Mesothelial cell of epicardium (in vitro differentiated cells): ENCODE data around the gene SLC25A43. TPM values are rescaled to one million over a fixed set of nuclear protein-coding genes. Genes with fewer than 3 reads are reported as not detected.

Source experiments
- DNase-seq, 2 experiments: peaks; one replicate each; pipeline ENCODE4 v3.0.0; 2021; ENCODE audit warnings: low spot score in 2 of 2; ENCODE audit not compliant: unreplicated experiment in 2 of 2
- H3K27ac Mint-ChIP-seq: 2 replicates; pipeline ENCODE4 v1.8.0; 2021; ENCODE audit warnings: mixed read lengths
- H3K27me3 Mint-ChIP-seq: 2 replicates; pipeline ENCODE4 v1.8.0; 2021; ENCODE audit warnings: low read depth, mixed read lengths
- H3K36me3 Mint-ChIP-seq: 2 replicates; pipeline ENCODE4 v1.8.0; 2021; ENCODE audit warnings: mixed read lengths
- H3K4me1 Mint-ChIP-seq: 2 replicates; pipeline ENCODE4 v1.8.0; 2021; ENCODE audit warnings: mixed read lengths
- H3K4me3 Mint-ChIP-seq: 2 replicates; pipeline ENCODE4 v1.8.0; 2021; ENCODE audit warnings: mild to moderate bottlenecking, moderate library complexity, mixed read lengths
- H3K9me3 Mint-ChIP-seq: 2 replicates; pipeline ENCODE4 v1.8.0; 2021; ENCODE audit warnings: mixed read lengths
- total RNA-seq: library from RNA; stranded (reverse); gene quantifications from 3 replicates; pipeline ENCODE4 v1.2.1, GENCODE V29; 2021
- TF ChIP-seq, protein P1 (sequence below): fragments of 200-600 bp; sonication (generic); IDR thresholded peaks from one replicate; pipeline ENCODE4 v1.5.0; 2021; ENCODE audit warnings: antibody characterized with exemption; ENCODE audit not compliant: unreplicated experiment

Gene SLC25A43
- total RNA-seq, 1 donor from 2014 or later, result 6.7 TPM

DNA sequence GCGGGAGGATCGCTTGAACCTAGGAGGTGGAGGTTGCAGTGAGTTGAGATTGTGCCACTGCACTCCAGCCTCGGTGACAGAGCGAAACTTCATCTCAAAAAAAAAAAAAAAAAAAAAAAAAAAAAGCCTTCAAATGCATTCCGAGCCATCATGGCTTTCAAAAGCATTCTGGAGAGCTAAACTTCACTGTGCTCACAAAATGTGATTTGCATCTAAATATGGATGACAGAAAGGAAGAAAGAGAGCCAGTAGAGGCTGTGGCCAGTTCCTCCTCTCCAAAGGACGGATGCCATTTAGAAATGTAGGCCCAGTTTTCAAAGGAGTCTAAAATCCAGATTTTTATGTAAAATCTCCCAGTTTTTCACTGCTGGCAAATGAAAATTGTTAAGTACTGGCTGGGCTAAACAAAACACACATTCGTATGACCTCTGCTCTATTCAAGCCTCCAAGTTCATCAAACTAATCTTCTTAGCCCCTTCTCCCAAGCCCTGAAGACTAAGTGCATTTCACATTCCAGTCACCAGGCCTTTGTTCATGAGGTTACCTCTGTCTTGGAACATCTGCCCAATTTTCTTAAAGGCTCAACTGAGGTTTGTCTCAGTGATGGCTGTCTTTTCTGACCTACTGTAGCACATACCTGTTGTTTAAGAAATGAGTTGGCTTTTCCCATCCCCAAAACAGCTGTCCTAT lies 22.0 kb downstream of the SLC25A43 start:
- no peak overlapping the region for H3K27ac Mint-ChIP-seq
- TF ChIP-seq, protein P1, sequence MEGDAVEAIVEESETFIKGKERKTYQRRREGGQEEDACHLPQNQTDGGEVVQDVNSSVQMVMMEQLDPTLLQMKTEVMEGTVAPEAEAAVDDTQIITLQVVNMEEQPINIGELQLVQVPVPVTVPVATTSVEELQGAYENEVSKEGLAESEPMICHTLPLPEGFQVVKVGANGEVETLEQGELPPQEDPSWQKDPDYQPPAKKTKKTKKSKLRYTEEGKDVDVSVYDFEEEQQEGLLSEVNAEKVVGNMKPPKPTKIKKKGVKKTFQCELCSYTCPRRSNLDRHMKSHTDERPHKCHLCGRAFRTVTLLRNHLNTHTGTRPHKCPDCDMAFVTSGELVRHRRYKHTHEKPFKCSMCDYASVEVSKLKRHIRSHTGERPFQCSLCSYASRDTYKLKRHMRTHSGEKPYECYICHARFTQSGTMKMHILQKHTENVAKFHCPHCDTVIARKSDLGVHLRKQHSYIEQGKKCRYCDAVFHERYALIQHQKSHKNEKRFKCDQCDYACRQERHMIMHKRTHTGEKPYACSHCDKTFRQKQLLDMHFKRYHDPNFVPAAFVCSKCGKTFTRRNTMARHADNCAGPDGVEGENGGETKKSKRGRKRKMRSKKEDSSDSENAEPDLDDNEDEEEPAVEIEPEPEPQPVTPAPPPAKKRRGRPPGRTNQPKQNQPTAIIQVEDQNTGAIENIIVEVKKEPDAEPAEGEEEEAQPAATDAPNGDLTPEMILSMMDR, result no peak

DNA sequence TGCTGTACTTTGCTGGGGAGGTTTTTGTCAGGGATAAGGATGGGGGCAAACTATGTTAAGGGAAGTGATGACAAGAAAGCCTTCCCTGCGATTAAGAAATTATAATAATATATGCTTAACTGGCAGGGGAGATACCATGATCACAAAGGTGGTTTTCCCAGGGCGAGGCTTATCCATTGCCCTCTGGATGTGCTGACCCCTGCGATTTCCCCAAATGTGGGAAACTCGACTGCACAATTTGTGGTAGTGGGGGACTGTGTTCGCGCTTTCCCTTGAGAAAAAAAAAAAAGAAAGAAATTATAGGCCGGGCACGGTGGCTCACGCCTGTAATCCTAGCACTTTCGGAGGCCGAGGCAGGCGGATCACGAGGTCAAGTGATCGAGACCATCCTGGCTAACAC lies 24.5 kb downstream of the SLC25A43 start:
- peaks cover 9% of the 10 kb centered on the region for H3K9me3 Mint-ChIP-seq
- peaks cover 2% of the 10 kb centered on the region for H3K36me3 Mint-ChIP-seq
- TF ChIP-seq, protein P1, result no peak
- no peak for DNase-seq
- H3K27me3 Mint-ChIP-seq, result no peaks in the 10 kb centered on the region
- H3K4me3 Mint-ChIP-seq, result no peak overlapping the region
- H3K4me1 Mint-ChIP-seq, result no peaks in the 10 kb centered on the region
- no peak overlapping the region for H3K27ac Mint-ChIP-seq

More for the DNA sequence above, 22.0 kb downstream of the SLC25A43 start:
- no peak overlapping the region for H3K4me3 Mint-ChIP-seq
- DNase-seq, result no peak
- no peaks in the 10 kb centered on the region for H3K4me1 Mint-ChIP-seq
- no peaks in the 10 kb centered on the region for H3K36me3 Mint-ChIP-seq
- no peaks in the 10 kb centered on the region for H3K27me3 Mint-ChIP-seq
- peaks cover 9% of the 10 kb centered on the region for H3K9me3 Mint-ChIP-seq

- no peak overlapping the region for H3K27ac Mint-ChIP-seq
These were observed 25.9 kb downstream of the SLC25A43 start for GRCh38 chrX:119424999-119425398.

GRCh38 chrX:119427024-119427794 lies 28.1 kb downstream of the SLC25A43 start:
- peaks cover 9% of the 10 kb centered on the region for H3K9me3 Mint-ChIP-seq
- H3K4me1 Mint-ChIP-seq, result no peaks in the 10 kb centered on the region
- no peak overlapping the region for H3K4me3 Mint-ChIP-seq
- TF ChIP-seq, protein P1, result no peak
- H3K27me3 Mint-ChIP-seq, result no peaks in the 10 kb centered on the region
- no peak overlapping the region for H3K27ac Mint-ChIP-seq
- H3K36me3 Mint-ChIP-seq, result peaks cover 7% of the 10 kb centered on the region
- no peak for DNase-seq

More at GRCh38 chrX:119424999-119425398, 25.9 kb downstream of the SLC25A43 start:
- Mint-ChIP-seq H3K36me3 (peaks cover 7% of the 10 kb centered on the region), H3K27me3 (no peaks in the 10 kb centered on the region), H3K4me3 (no peak overlapping the region), H3K9me3 (peaks cover 9% of the 10 kb centered on the region), H3K4me1 (no peaks in the 10 kb centered on the region)
- TF ChIP-seq, protein P1, result no peak
- DNase-seq, result no peak

DNA sequence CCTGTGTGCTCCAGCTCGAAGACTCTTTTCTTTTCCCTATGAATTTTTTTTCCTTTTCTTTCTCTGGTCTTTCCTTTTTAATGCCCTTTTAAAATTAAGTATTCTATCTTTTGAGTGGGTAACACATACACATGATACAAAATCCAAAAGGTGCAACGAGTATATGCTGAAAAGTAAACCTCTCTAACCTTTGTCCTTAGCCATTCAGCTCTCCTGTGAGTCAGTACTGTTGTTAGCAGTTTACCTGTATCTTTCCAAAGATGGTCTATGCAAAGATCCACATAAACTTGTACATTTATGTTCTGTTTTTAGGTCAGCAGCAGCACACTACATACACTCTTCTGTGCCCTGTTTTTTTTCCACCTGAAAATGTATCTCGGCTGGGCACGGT lies 28.7 kb downstream of the SLC25A43 start:
- no peak overlapping the region for H3K27ac Mint-ChIP-seq
- no peaks in the 10 kb centered on the region for H3K4me1 Mint-ChIP-seq
- H3K9me3 Mint-ChIP-seq, result peaks cover 9% of the 10 kb centered on the region
- no peaks in the 10 kb centered on the region for H3K27me3 Mint-ChIP-seq
- H3K36me3 Mint-ChIP-seq, result peaks cover 7% of the 10 kb centered on the region
- no peak overlapping the region for H3K4me3 Mint-ChIP-seq
- DNase-seq, result no peak
- TF ChIP-seq, protein P1, result no peak
